GM18861 (cell line): ENCODE results near the gene GNAT2.
A peak's percentile ranks its signal among the peaks of the same experiment; 100 is the strongest.

Experiments used
- ATAC-seq: cut with Tn5 transposase; IDR thresholded peaks from one replicate; pipeline ENCODE4 v1.9.1; 2021; ENCODE audit not compliant: unreplicated experiment

Gene GNAT2

DNA sequence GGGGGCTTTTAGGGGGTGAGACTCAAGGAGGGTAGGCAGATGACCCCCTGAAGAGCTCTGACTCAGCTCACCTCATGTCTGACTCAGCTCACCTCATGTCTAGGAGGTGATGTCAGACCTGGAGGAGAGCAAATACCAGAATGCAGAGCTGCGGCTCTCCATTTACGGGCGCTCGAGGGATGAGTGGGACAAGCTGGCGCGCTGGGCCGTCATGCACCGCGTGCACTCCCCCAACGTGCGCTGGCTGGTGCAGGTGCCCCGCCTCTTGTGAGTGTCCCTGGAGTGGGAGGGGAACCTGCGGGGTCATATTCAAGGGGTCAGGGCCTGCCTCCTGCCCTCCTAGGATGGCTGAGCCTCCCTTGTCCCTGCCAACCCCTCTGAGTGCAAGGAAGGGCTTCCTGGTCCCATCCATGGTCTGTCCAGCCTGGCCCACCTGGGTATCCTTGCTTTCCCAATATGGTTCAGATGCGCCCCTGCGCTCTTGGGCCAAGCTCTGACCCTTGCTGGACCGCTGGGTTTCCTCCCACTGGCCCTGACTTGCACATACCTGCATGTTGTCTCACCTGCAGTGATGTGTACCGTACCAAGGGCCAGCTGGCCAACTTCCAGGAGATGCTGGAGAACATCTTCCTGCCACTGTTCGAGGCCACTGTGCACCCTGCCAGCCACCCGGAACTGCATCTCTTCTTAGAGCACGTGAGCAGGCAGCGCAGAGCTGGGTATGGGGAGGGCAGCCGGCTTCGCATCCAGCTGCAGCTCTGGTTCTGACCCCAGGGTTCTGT, 9.3 kb upstream of the GNAT2 start:
- no peak for ATAC-seq

DNA sequence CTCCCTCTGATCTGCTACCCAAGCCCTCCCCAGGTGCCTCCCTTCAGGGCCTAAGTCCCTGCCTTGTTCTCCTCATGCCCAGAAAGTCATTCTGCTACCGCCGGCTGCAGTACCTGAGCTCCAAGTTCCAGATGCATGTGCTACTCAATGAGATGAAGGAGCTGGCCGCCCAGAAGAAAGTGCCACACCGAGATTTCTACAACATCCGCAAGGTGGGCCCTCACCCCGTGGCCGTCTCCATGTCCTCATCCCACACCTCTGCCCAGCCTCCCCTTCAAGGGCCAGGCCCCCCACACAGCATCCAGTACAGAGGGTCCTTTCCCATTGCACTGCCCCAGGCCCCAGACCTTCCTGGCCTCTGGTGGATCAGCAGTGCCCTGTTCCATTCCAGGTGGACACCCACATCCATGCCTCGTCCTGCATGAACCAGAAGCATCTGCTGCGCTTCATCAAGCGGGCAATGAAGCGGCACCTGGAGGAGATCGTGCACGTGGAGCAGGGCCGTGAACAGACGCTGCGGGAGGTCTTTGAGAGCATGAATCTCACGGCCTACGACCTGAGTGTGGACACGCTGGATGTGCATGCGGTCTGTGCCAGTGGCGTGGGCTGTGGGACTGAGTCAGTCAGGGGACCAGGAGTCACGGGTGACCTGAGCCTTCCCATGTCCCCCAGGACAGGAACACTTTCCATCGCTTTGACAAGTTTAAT, 8.4 kb upstream of the GNAT2 start:
- ATAC-seq = no peak

DNA sequence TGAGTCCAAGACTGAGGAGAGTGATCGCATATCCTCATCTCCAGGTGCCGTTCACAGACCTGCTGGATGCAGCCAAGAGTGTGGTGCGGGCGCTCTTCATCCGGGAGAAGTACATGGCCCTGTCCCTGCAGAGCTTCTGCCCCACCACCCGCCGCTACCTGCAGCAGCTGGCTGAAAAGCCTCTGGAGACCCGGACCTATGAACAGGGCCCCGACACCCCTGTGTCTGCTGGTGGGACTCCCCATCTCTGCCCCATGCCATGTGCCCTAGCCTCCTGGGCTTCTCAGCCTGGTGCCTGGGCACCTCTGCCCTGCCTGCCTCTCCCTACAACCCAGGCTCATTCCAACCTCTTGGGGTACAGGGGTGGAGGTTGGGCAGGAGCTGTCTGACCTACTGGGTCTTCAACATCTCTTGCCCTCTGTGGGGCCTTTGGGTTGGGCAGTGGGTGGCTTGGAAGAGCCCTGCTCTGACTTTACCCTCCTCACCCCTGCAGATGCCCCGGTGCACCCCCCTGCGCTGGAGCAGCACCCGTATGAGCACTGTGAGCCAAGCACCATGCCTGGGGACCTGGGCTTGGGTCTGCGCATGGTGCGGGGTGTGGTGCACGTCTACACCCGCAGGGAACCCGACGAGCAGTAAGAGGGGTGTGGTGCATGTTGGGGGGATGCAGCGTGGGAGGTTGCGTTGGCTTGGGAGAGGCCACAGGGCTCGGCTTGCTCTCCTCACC, 7.4 kb upstream of the GNAT2 start:
- no peak for ATAC-seq

DNA sequence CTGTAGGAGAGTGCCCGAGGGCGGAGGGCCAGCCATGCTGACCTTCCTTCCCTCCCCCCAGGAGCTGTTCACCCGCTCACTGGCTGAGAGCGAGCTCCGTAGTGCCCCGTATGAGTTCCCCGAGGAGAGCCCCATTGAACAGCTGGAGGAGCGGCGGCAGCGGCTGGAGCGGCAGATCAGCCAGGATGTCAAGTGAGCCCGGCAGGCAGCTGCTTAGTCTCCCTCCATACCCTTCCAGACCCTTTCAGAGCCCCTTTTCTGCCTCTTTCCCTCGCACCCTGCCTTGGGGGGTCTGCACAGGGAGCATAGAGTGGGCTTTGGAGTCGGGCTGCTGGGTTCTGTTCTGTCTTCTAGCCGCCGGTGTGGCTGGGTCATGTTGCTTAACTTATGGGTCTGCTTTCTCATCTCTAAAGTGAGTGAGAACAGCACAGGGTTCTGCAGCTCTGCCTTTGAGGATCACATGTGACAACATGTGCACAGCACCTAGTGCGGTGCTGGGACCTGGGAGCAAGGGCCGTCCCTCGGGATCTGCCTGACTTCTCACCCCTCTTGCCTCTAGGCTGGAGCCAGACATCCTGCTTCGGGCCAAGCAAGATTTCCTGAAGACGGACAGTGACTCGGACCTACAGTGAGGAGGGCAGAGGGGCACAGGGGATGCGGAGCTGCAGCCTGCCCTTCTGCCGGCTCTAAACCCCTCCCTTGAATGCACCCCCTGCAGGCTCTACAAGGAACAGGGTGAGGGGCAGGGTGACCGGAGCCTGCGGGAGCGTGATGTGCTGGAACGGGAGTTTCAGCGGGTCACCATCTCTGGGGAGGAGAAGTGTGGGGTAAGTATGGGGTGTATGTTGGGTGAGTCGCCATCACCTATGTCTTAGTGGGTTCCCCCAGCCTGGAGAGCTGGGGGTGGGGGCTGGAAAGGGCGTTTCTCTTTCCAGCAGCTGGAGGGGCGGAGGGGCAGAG, 6.5 kb upstream of the GNAT2 start:
- ATAC-seq = no peak

DNA sequence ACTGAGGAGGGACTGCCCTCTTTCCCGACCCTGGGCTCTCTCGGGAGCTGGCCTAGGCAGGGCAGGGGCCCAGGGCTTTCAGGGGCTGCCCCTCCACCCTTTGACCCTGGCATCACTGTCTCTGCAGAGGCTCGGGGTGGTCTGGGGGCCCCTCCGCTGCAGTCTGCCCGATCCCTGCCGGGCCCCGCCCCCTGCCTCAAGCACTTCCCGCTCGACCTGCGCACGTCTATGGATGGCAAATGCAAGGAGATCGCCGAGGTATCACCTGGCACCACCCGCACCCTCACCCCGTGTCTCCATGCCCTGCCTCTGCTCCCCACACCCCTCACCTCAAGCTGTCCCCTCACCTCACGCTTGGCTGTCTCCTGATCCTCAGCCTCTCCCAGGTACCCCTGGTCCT, 5.8 kb upstream of the GNAT2 start:
- no peak for ATAC-seq

DNA sequence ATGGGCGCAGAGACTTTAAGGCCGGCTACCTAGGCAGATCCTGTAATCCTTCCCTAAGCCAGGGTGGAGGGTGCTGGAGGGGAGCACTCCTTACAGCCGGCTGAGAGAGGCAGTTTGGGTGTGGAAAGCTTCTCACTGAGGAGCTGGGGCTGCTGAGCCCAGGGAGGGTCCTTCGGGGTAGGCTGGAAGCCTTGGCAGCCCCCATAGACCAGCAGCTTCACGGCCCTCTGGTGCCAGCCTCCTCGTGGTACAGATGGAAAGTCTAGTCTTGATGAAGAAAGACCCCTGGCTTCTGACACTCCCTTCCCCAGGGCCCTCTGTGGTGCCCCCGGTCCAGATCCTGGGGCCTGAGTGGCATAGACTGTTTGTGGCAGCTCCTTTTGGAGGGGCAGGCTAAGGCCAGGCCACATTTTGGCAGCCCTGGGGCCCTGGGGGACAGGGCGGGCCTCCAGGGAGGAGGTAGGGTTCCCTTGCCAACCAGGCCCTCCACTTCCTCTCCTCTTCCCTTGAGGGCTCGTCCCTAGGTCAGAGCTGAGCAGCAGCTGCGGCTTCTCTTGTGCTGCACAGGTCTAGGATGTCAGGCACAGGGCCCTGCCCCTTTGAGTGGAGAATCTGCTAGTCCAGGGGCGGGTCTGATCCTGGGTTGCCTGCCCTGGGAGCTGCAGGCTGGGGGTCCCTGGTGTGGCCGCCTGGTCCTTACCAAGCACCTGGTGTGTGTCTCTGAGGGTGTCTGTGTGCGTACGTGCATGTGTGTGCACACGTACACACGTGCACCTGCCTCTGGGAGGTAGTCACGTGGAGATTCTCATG, 5.0 kb upstream of the GNAT2 start:
- peak; percentile 28 for ATAC-seq

DNA sequence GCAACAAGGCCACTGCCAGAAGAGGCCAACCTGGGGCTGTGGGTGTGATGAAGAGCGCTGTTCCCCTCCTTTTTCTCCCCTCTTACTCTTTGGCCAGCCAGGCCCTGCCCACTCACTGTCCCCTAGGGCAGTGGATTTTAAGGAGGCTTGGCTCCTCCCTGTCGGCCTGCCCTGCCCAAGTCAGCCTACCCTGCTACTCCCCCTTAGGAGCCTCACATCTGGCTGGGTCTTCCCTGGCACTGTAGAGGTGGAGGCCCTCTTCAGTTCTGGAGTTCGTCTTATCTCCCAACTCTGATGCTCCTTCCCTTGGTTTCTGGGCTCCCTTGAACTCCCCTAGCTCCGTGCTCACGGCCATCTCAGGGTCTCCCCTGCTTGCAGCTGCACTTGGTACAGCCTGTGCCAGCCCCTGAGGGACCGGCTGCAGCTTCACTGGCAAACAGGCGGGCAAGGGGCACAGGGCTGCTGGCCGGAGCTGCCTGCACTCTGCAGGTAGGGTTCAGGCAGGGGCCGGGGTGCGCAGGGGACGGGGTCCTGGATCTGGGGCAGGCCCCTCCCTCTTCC, 4.3 kb upstream of the GNAT2 start:
- no peak for ATAC-seq

DNA sequence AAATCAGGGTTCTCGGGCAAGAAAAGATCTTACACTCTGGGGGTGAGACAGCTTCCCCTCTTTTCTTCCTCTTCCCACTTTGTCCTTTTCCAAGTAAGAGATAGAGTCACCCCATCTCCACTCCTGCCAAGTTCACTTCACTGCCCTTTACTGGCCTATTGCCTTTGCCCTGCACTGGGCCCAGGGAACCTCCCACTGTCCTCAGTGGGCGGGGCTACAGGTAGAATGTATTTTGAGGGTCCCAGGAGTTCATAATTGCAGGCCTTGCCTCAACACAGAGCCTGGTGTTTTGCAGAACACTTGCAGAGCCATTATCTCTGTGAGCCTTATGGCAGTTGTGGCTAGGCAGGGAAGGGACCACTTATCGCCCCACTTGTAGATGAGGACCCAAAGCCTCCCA, 3.5 kb upstream of the GNAT2 start:
- no peak for ATAC-seq

DNA sequence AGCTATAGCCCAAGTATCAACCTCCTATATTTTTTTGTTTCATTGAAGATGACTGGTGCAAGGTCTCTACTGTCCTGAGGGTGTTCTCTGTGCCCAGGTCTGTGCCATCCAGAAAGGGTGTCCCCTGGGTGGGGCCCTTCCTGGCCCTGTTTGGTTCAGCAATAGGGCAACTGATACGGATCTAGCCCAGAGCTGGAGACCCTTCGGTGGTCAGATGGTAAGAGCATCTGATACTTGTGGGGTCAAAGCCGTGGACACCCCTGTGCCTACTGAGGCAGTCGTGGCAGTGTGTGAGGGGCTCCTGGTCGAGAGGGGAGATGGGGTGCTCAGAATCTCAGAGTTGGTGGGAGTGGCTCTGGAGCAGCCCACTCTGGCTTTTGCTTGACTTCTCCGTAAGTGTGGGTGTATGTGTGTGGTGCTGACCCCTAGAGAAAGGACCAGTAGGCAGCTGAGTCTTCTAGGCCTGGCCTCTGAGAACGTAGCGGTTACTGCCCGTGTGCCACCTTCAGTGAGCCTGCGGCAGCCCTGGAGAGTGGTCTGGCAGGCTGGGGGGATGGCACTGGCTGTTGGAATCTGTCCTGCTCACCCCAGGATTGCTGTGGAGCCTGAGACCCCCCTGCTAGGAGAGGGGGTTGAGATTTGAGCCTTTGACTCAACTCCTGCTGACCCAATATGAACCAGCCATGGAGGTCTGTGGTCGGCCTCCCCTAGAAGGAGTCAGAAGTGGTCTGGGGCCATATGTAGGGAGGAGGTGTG, 2.9 kb upstream of the GNAT2 start:
- no peak for ATAC-seq

DNA sequence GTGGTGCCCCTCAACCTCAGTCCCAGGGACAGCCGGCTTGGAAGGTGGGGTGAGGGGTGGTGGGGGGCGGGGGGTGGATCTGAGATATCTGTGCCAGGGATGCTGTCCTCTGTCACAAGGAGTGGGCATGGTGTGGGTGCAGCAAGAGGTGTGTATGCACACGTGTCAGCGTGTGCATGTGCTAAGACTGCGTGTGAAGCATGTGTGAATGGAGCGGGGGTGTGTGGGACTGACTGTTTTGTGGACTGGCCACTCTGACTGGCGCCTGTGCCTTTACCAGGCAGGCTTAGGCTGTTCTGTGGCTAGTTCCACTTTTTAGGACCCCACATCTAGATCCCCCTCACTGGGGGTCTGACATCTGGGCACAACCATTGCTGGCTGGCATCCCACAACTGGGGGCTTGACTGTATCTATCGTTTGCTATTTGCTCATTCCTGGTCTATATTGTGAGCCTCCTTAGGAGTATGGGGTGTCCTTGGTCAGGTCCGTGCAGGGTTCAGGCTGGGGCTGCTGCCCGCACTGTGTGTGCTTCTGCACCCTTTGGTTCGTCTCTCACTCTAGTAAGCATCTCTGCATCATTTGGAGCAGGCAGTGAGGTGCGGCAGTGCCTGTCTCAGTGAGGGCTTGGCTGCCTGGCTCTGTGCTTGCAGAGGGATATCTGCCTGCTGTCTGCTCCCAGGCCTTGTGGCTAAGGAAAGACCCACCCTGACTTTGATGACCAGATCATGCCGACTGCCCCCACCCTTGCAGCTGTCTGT, 2.1 kb upstream of the GNAT2 start:
- no peak for ATAC-seq

DNA sequence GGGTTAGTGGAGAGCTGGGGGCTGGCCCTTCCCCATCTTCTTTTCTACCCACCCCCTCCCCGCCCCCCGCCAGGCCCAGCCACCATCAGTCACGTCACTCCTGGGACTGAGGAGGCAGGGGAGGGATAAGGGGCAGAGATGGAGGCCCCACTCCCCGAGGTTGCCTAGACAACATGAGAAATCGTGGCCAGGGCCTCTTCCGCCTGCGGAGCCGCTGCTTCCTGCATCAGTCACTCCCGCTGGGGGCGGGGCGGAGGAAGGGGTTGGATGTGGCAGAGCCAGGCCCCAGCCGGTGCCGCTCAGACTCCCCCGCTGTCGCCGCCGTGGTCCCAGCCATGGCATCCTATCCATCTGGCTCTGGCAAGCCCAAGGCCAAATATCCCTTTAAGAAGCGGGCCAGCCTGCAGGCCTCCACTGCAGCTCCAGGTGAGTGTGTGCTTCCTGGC, 1.4 kb upstream of the GNAT2 start:
- peak; percentile 76 for ATAC-seq

DNA sequence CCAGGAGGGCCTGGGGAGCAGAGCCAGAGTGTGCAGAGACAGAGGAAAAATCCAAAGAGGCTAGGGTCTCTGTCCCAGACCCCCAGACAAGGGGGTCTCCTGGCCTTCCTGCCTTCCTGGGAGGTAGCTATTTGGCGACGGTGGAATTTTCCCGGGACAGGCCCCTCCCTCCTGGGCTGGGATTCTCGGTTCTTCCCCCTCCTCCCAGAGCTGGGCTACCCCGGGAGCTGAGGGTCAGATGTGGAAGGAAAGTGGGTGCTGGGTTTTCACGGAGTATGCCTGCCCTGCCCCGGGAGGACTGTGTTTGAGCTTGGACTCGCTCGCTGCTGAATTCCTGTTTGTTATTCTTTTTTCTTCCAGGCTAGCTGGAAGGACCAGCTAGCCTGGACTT, 980 bp upstream of the GNAT2 start:
- ATAC-seq = no peak

DNA sequence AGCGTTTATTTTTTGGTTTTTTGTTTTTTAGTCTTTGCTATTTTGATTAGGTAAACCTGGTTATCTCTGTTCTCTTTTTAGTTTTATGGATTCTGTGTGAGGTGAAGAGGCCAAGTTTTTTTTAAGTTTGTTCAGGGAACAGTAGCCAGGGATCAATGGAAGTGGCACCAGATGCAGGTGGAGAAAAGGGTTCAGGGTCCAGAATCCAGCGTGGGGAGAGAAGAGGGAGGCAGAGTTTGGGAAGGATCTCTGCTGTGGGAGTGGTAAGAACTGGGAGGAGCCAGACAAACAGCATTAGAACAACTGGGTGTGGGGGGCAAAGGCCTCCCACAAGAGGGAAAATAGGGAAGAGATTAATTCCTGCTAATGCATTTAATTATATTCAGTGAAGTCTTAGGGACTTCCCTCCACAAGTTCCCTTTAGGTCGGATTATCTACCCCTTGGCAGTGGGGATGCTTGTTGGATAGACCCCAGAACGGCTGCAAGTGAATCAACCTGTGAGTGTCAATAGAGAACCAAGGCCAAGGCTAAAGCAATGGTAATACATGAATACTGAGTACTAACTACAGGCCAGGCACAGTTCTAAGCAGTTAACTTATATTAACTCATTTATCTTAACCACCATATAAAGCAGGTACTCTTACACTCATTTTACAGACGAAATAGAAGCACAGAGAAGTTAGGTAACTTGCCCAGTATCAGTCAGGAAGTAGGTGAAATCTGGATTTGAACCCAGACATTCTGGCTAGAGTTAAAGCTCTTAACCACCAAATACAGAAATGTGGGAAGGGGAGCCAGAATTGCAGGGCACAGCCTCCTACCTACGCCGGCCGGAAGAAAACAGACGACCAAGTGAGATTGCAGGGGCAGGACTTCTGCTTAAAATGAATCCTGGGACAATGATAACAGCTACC, 498 bp downstream of the GNAT2 start:
- no peak for ATAC-seq

DNA sequence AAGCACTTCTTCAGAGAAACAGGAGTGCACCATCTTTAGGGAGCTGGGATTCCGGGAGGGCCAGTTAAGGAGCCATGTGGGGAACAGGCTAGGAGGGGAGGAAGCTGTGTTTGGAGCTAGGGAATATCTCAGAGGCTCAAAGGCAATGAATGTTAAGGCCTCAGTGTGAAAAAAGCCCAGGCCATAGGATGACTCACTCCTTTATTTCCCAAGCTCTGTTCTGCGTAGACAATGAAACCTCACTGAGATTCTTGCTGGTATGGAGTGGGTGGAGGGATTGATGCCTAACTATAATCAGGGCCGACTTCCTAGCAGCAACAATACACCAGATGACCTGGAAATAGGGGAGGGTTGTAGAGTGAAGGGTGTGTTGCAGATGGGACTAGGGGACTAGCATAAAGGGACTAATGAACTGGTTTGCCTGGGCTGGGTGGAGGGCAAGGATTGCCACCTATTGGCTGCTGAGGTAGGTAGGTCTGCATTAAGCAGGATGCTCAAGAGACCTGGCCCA, 2.1 kb downstream of the GNAT2 start:
- no peak for ATAC-seq

DNA sequence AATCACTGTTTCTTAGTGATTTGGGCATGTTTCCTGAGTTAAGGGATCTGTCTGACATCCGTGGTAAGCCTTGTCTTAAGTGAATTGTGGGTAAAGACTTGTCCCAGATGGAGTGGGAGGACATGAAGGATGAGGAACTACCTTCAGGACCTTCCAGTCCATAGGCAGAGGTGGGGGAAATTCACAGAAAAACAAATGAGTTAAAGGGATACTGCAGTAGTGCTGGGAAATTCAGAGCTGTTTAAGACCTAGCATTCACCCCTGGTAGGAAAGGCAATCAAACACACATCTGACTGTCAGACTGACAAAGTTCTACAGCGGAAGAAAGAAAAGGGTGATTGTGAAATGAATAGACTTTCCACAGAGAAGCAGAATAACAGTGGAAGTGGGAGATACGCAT, 3.0 kb downstream of the GNAT2 start:
- ATAC-seq = no peak

DNA sequence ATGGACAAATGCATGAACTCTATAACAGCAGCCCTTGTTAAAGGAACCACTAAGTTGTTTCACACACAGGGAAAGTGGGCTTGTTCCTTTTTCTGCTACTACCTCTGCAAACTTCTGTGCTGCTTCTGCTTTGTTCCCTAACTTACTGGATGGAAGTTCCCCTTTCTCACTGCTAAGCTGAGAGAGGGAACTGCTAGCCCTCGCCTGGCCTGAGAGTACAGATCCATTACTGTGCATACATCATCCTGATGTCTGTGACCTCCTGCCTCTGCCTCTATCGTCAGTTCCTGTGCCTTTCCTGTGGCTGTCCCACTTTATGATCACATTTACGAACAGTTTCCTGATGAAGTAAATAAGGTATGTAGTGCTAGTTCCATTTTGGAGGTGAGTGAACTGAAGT, 3.5 kb downstream of the GNAT2 start:
- no peak for ATAC-seq
